OCI-LY7 (cell line): ENCODE results near the gene PPM1L. TPM values are rescaled to one million over a fixed set of nuclear protein-coding genes. Genes with fewer than 3 reads are reported as not detected.
"Not testable (repeated sequence)": the region's sequence is repeated elsewhere in the genome, so short reads cannot be mapped to it uniquely, and the experiment has no call there.

ENCODE experiments used
- BruUV-seq: library from RNA; stranded (reverse); fragments of 400-500 nt; replicated peaks from 2 replicates; lab custom pipeline; 2021; lab: Mats Ljungman, UMichigan
- CTCF ChIA-PET: fragments of 300-600 bp; sonication (Branson Sonifier 250); formaldehyde crosslinking; loops from one replicate; lab custom pipeline; 2022; ENCODE audit warnings: antibody characterized with exemption; ENCODE audit not compliant: unreplicated experiment; lab: Charles Lee
- POLR2A ChIA-PET: fragments of 300-600 bp; sonication (Branson Sonifier 250); formaldehyde crosslinking; loops from one replicate; lab custom pipeline; 2022; ENCODE audit warnings: antibody characterized with exemption; lab: Charles Lee
- DNase-seq: peaks from one replicate; pipeline ENCODE4 v3.0.0-alpha.2; 2015; ENCODE audit warnings: low spot score
- H2AFZ ChIP-seq: fragments of 200-600 bp; sonication (generic), shearing (Covaris generic); 2 replicates; pipeline ENCODE4 v1.6.1; 2014; ENCODE audit warnings: mild to moderate bottlenecking, antibody characterized with exemption, low read length, moderate library complexity
- H3K27ac ChIP-seq: fragments of 200-600 bp; sonication (generic); 2 replicates; pipeline ENCODE4 v1.5.1; 2014; ENCODE audit warnings: mixed run types, low read depth, mild to moderate bottlenecking, moderate library complexity, low read length, inconsistent platforms; ENCODE audit not compliant: poor library complexity, severe bottlenecking
- H3K36me3 ChIP-seq: fragments of 200-600 bp; sonication (generic); 2 replicates; pipeline ENCODE4 v1.6.1; 2014; ENCODE audit warnings: mild to moderate bottlenecking, antibody characterized with exemption, low read length, moderate library complexity, mixed read lengths; ENCODE audit not compliant: insufficient read depth
- H3K4me1 ChIP-seq: fragments of 200-600 bp; sonication (generic); 2 replicates; pipeline ENCODE4 v1.5.1; 2014; ENCODE audit warnings: mild to moderate bottlenecking, low read length; ENCODE audit not compliant: insufficient read depth, poor library complexity, severe bottlenecking
- H3K4me2 ChIP-seq: fragments of 200-600 bp; sonication (generic); 2 replicates; pipeline ENCODE4 v1.6.1; 2014; ENCODE audit warnings: mild to moderate bottlenecking, low read length
- H3K4me3 ChIP-seq: fragments of 200-600 bp; sonication (generic); 2 replicates; pipeline ENCODE4 v1.5.1; 2014; ENCODE audit warnings: mild to moderate bottlenecking, low read depth, low read length; ENCODE audit not compliant: poor library complexity, severe bottlenecking
- H3K79me2 ChIP-seq: fragments of 200-600 bp; sonication (generic); 2 replicates; pipeline ENCODE4 v1.6.1; 2016; ENCODE audit warnings: low read depth, mild to moderate bottlenecking, low read length, moderate library complexity, mixed read lengths; ENCODE audit not compliant: insufficient read depth
- H3K9me2 ChIP-seq: fragments of 200-600 bp; sonication (generic); 2 replicates; pipeline ENCODE4 v1.6.1; 2016; ENCODE audit warnings: mild to moderate bottlenecking, low read length, mixed read lengths; ENCODE audit not compliant: insufficient read depth
- H3K9me3 ChIP-seq: fragments of 200-600 bp; sonication (generic); 2 replicates; pipeline ENCODE4 v1.6.1; 2014; ENCODE audit warnings: mild to moderate bottlenecking, mixed run types, low read length, mixed read lengths
- H4K20me1 ChIP-seq: fragments of 200-600 bp; sonication (generic); 2 replicates; pipeline ENCODE4 v1.6.1; 2014; ENCODE audit warnings: mild to moderate bottlenecking, antibody characterized with exemption, low read length, moderate library complexity, mixed read lengths; ENCODE audit not compliant: insufficient read depth
- EZH2phosphoT487 ChIP-seq: fragments of 200-600 bp; sonication (generic); IDR thresholded peaks from 2 replicates; pipeline ENCODE4 v1.6.1; 2018; ENCODE audit warnings: low read depth, borderline replicate concordance, mild to moderate bottlenecking, mixed run types, antibody characterized with exemption, low read length, moderate library complexity, mixed read lengths
- intact Hi-C: fragments of 100-400 bp; cut with micrococcal nuclease; formaldehyde crosslinking; loops from one replicate; pipeline ENCODE4 v1.10.0; 2022; ENCODE audit not compliant: unreplicated experiment
- total RNA-seq, 2 experiments: library from RNA; depleted of rRNA in 1 of 2; stranded (reverse); fragments of >200 nt in 1 of 2; shearing (Covaris generic) in 1 of 2; gene quantifications; 2 replicates each; pipeline ENCODE4 v1.2.3, GENCODE V29; 2014 to 2022
- TF ChIP-seq, protein P1 (sequence below): fragments of 200-600 bp; sonication (generic); conservative IDR thresholded peaks from 2 replicates; pipeline ENCODE4 v1.5.1; 2014; ENCODE audit warnings: mild to moderate bottlenecking, antibody characterized with exemption, low read length, moderate library complexity, mixed read lengths

PPM1L gene
- total RNA-seq, 2 experiments from 2014 or later = 10.3 to 14.7 TPM

DNA sequence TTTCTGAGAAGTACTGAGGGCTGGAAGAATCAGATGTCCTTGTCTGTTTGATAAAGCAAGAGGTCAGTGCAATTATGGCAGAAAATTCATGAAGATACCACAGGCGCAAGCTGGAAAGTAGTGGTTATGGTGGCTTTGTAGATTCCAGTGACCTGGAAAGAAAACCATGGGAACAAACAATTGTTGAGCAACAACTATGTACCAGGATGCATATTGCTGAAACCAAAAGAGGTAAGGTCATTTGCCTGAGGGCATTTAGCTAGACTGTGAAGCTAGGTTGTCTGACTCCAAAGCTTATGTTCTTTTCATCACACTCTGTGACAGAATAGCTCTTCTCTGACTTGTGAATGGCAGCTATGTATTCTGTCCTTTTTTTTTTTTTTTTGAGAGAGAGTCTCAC, 275.1 kb downstream of the PPM1L start:
- Histone ChIP-seq H3K4me1 (peaks cover 14% of the 10 kb centered on the region), H2AFZ (no peak overlapping the region), H4K20me1 (no peaks in the 10 kb centered on the region), H3K27ac (no peak overlapping the region), H3K9me2 (no peaks in the 10 kb centered on the region), H3K36me3 (no peaks in the 10 kb centered on the region), H3K4me2 (no peak overlapping the region), H3K4me3 (no peak overlapping the region), H3K9me3 (no peaks in the 10 kb centered on the region), H3K79me2 (no peaks in the 10 kb centered on the region)
- DNase-seq = no peak
- no peak for TF ChIP-seq EZH2phosphoT487
- TF ChIP-seq, protein P1, sequence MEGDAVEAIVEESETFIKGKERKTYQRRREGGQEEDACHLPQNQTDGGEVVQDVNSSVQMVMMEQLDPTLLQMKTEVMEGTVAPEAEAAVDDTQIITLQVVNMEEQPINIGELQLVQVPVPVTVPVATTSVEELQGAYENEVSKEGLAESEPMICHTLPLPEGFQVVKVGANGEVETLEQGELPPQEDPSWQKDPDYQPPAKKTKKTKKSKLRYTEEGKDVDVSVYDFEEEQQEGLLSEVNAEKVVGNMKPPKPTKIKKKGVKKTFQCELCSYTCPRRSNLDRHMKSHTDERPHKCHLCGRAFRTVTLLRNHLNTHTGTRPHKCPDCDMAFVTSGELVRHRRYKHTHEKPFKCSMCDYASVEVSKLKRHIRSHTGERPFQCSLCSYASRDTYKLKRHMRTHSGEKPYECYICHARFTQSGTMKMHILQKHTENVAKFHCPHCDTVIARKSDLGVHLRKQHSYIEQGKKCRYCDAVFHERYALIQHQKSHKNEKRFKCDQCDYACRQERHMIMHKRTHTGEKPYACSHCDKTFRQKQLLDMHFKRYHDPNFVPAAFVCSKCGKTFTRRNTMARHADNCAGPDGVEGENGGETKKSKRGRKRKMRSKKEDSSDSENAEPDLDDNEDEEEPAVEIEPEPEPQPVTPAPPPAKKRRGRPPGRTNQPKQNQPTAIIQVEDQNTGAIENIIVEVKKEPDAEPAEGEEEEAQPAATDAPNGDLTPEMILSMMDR = no peak
- intact Hi-C loops = no loop called here
- CTCF ChIA-PET = interaction anchor here (0.6 kb wide), 2 partner anchors 84 to 419 kb away, joined by 3 to 5 read pairs; no protein-coding TSS in a partner anchor
- POLR2A ChIA-PET = interaction anchor here (0.9 to 1.2 kb wide), 3 partner anchors 10 to 103 kb away, joined by 3 read pairs; no protein-coding TSS in a partner anchor
- no TSS peak for BruUV-seq

DNA sequence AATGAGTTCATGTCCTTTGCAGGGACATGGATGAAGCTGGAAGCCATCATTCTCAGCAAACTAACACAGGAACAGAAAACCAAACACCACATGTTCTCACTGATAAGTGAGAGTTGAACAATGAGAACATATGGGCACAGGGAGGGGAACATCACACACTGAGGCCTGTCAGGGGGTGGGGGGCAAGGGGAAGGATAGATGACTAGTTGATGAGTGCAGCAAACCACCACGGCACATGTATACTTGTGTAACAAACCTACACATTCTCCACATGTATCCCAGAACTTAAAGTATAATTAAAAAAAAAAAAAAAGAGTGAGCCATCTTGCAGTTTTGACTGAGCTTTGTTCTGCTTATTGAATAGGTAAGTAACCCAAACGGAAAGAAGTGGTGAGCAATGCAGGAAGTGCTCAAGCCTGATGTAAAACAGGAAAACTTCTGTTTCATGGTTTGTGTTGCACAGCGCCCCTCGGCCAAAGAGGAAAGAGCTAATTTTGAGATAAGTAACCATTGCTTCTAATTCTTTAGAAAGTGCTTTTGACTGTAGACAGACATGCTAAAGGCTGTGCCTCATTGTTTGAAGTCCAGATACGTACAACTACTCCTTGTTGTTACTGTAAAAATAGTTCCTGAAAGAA, 279.0 kb downstream of the PPM1L start:
- H3K79me2 ChIP-seq, H3K9me2 ChIP-seq, H4K20me1 ChIP-seq, H3K9me3 ChIP-seq, BruUV-seq, H3K36me3 ChIP-seq, intact Hi-C loops: not testable (repeated sequence)
- TF ChIP-seq, protein P1 = peak; percentile 63
- Histone ChIP-seq H2AFZ (peak overlapping the region; percentile 89), H3K4me2 (peak overlapping the region; percentile 61), H3K4me3 (peak overlapping the region; percentile 46), H3K4me1 (peaks cover 18% of the 10 kb centered on the region), H3K27ac (peak overlapping the region; percentile 70)
- peak; percentile 72 for DNase-seq
- POLR2A ChIA-PET = interaction anchor here (0.7 to 1.7 kb wide), 10 partner anchors 10 to 62 kb away, joined by 3 to 8 read pairs (median 5); no protein-coding TSS in a partner anchor
- CTCF ChIA-PET = interaction anchor here (0.7 kb wide), 1 partner anchor 17 kb away, joined by 3 read pairs; no protein-coding TSS in a partner anchor

DNA sequence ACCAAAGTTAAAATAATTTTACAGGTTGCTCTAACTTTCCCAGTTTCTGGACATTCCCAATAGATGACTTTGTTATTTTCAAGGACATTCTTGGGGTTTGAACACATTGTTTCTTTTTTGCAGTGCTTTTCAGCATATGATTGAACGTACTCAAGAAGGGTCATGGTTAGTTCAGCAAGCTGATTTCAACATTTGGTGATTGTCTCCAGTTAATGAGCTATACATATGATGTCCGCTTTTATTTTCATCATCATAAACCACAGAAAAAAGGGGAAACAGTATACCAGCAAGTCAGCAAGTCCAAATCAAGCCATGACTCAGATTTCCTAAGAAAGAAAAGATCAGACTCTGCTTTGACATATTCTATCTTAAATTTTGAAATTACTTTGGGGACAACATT, 279.7 kb downstream of the PPM1L start:
- Histone ChIP-seq H2AFZ (peak overlapping the region; percentile 89), H3K27ac (peak overlapping the region; percentile 70), H3K4me2 (peak overlapping the region; percentile 61), H3K9me3 (no peaks in the 10 kb centered on the region), H3K79me2 (no peaks in the 10 kb centered on the region), H4K20me1 (no peaks in the 10 kb centered on the region), H3K4me1 (peaks cover 20% of the 10 kb centered on the region), H3K36me3 (no peaks in the 10 kb centered on the region), H3K4me3 (peak overlapping the region; percentile 46), H3K9me2 (no peaks in the 10 kb centered on the region)
- DNase-seq = peak; percentile 19
- ChIA-PET POLR2A (interaction anchor here (0.7 to 1.7 kb wide), 10 partner anchors 11 to 61 kb away, joined by 3 to 8 read pairs (median 5); no protein-coding TSS in a partner anchor), CTCF (no interaction called here)
- BruUV-seq = TSS peak; percentile 72
- intact Hi-C loops = no loop called here
- TF ChIP-seq EZH2phosphoT487 = no peak
- TF ChIP-seq, protein P1 = no peak
